Erythroblast (primary cell): Measurements from ENCODE around the gene TNFSF8.

Source experiments
- GATA1 ChIP-seq: IDR thresholded peaks from 2 replicates; pipeline ENCODE4 v1.6.1; 2011; ENCODE audit warnings: low read depth, mild to moderate bottlenecking, control low read depth, low read length, moderate library complexity
- POLR2A ChIP-seq: IDR thresholded peaks from 2 replicates; pipeline ENCODE4 v1.6.1; 2011; ENCODE audit warnings: mild to moderate bottlenecking, low read length

DNA sequence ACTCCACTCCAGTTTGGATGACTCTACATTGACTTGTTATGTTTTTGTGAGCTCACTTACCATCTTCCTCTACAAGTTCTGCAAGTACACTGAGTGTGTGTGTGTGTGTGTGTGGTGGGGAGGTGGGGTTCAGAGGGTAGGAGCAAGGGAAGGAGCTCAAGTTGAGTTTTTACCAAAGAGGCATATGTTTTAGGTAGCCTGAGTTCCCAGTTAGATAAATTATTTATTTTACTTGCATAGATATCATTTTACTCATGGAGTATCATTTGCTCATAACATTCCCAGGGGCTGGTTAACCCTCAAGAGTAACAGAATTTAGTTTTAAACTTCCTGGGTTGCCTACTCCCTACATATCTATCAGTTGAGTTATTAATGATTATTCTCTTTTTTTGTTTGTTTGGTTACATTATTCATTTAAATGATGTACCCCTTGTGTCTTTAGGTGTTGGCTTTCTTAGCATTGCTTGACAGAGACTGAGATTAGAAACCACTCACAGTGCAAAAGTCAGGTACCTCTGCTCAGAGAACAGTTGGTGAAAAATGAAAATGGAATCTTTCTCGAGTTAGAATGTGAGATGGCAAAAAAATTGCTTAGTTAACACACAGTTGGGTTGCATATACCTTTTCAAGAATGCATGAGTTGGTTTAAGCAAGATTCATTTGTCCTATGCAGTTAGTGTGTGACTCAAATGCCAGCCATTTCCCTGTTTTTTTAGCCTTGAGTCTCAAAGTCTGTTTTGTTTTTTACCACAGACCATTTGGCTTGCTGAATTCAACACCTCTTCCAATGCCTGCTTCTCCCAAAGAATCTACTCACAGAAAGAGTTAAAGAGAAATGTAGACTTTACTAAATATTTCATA is 29.2 kb downstream of the TNFSF8 start:
- TF ChIP-seq POLR2A (no peak), GATA1 (no peak)
